Thymus (tissue), 11 donors: ENCODE data around the gene USP34. TPM values are rescaled to one million over a fixed set of nuclear protein-coding genes. Genes with fewer than 3 reads are reported as not detected.
A peak's percentile ranks its signal among the peaks of the same experiment; 100 is the strongest.
"Not testable (repeated sequence)": the region's sequence is repeated elsewhere in the genome, so short reads cannot be mapped to it uniquely, and the experiment has no call there.

Source experiments
- DNase-seq, 9 donors: peaks; one replicate each; pipeline ENCODE4 v3.0.0-alpha.2; 2013; ENCODE audit warnings: low spot score in 9 of 9, low read depth in 6 of 9, missing footprints in 1 of 9
- H3K27ac ChIP-seq, 2 donors: one replicate each; pipeline ENCODE4 v1.5.1; 2013; ENCODE audit warnings: control low read depth in 1 of 2, low read depth in 1 of 2, low read length in 1 of 2, mild to moderate bottlenecking in 1 of 2, moderate library complexity in 1 of 2
- H3K27me3 ChIP-seq, 2 donors: one replicate each; pipeline ENCODE4 v1.5.1; 2013; ENCODE audit warnings: low read length in 1 of 2; ENCODE audit not compliant: control insufficient read depth in 2 of 2, insufficient read depth in 1 of 2
- H3K36me3 ChIP-seq, 2 donors: one replicate each; pipeline ENCODE4 v1.5.1; 2013; ENCODE audit warnings: low read length in 1 of 2, mild to moderate bottlenecking in 1 of 2, moderate library complexity in 1 of 2; ENCODE audit not compliant: control insufficient read depth in 2 of 2, insufficient read depth in 2 of 2
- H3K4me1 ChIP-seq, 2 donors: one replicate each; pipeline ENCODE4 v1.5.1; 2013; ENCODE audit warnings: low read length in 2 of 2; ENCODE audit not compliant: control insufficient read depth in 2 of 2, insufficient read depth in 2 of 2
- H3K4me3 ChIP-seq, 2 donors: one replicate each; pipeline ENCODE4 v1.5.1; 2013; ENCODE audit warnings: low read length in 2 of 2, control low read depth in 1 of 2, mild to moderate bottlenecking in 1 of 2
- H3K9me3 ChIP-seq, 2 donors: one replicate each; pipeline ENCODE4 v1.5.1; 2013; ENCODE audit warnings: low read length in 1 of 2, mild to moderate bottlenecking in 1 of 2; ENCODE audit not compliant: control insufficient read depth in 2 of 2, insufficient read depth in 1 of 2
- WGBS: extraction: QIAGEN DNeasy Blood & Tissue Kit; methylation state at CpG from one replicate; pipeline ENCODE4 v1.1.7; 2013; 5-methylcytosine and 5-hydroxymethylcytosine counted together
- polyA plus RNA-seq: library from polyadenylated mRNA; stranded (reverse); fragments of 200-250 nt; gene quantifications from one replicate; pipeline ENCODE4 v1.2.3, GENCODE V29; 2013
- total RNA-seq: library from RNA; stranded (reverse); fragments of 120-200 nt; gene quantifications from one replicate; pipeline ENCODE4 v1.2.4, GENCODE V29; 2013
- donor health status: healthy.

Gene USP34
- total and polyA plus RNA-seq, 2 donors, result 54.5 to 102 TPM

DNA sequence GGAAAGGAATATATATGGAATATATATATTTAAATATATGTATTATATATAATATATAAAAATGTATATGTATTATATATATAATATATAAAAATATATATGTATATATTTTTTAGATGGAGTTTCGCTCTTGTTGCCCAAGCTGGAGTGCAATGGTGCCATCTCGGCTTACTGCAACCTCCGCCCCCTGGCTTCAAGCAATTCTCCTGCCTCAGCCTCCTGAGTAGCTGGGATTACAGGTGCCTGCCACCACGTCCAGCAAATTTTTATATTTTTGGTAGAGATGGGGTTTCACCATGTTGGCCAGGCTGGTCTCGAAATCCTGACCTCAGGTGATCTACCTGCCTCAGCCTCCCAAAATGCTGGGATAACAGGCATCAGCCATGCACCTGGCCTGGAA lies 322.8 kb downstream of the USP34 start:
- WGBS, result over 99% methylated on average over 5 of the region's 5 CpGs
- H3K27me3 ChIP-seq, DNase-seq, H3K4me1 ChIP-seq, H3K4me3 ChIP-seq, H3K27ac ChIP-seq, H3K9me3 ChIP-seq: not testable (repeated sequence)
- peaks cover 20% of the 10 kb centered on the region in 2 donors for H3K36me3 ChIP-seq

DNA sequence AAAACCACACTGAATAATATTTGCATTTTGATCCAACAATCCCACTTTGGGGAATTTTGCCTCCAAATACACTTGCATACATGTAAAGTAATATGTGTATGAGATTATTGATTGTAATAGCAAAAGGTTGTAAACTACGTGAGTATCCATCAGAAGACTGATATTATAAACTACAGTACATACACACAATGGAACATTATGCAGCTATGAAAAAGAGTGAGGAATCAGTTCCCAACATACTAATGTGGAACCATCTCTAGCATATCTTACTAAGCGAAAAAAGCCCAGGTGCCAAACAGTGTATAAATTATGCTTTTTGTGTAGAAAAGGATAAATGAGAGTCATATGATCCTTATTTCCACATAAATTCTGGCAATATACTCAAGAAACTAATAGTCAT lies 324.9 kb downstream of the USP34 start:
- no peak for DNase-seq
- H3K4me3 ChIP-seq, result no peak overlapping the region
- peaks cover 0 to 7% of the 10 kb centered on the region in 2 donors for H3K9me3 ChIP-seq
- no peak overlapping the region for H3K27ac ChIP-seq
- H3K36me3 ChIP-seq, result peaks cover 20% of the 10 kb centered on the region in 2 donors
- peaks cover 5 to 9% of the 10 kb centered on the region in 2 donors for H3K4me1 ChIP-seq
- 96% methylated on average over 2 of the region's 2 CpGs for WGBS
- no peaks in the 10 kb centered on the region for H3K27me3 ChIP-seq

DNA sequence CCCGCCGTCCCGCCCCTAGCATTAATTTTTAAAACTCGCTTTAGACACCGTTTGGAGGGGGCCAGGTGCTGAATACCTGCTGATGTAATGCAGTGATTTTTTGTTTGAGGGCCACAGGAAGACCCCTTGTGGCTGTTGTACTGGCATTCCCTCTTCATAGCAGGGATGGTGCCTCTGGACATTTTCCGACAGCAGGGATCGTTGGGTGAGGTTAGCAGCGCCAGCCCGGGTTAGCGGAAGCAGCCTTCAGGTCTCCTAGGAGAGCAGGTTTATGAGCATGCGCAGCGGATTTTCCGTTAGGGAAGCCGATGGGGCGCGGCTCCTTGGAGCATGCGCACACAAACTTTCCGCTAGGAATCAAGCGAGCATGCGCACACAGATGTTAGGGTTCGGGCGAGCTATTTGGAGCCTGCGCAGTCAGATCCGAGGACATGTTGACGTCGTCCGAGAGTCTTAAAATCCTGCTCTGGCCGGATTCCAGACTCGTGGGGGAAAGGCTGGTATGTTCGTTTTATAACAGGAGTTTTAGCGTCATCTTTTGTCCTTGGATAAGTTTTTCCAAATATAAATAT lies 326.1 kb downstream of the USP34 start:
- WGBS, result 3% methylated on average over 31 of the region's 31 CpGs
- DNase-seq, result peak; percentile 84 to 98 (median 95)
- Histone ChIP-seq H3K36me3 (peaks cover 10 to 16% of the 10 kb centered on the region in 2 donors), H3K27ac (peak overlapping the region; percentile 61 to 70), H3K9me3 (peaks cover 0 to 7% of the 10 kb centered on the region in 2 donors), H3K4me3 (peak overlapping the region; percentile 65 to 68), H3K4me1 (peaks cover 5 to 9% of the 10 kb centered on the region in 2 donors), H3K27me3 (no peaks in the 10 kb centered on the region)

DNA sequence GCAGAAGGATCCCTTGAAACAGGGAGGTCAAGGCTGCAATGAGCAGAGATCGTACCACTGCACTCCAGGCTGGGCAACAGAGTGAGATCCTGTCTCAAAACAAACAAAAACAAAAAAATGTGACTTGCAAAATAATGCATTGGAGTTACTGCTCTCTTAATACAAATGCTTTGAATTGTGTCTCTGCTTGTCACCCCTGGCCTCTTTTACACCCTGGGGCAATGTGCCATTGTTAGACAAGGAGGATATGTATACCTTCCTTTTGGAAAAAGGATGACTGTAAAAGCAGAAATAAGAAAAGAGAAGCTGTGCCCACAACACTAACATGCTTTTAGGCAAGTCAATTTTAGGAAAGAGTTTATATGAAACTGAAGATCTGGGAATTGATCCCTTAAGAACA lies 329.7 kb downstream of the USP34 start:
- Histone ChIP-seq H3K4me1 (peaks cover 5 to 9% of the 10 kb centered on the region in 2 donors), H3K36me3 (no peaks in the 10 kb centered on the region), H3K27me3 (no peaks in the 10 kb centered on the region), H3K9me3 (peaks cover 0 to 4% of the 10 kb centered on the region in 2 donors), H3K4me3 (no peak overlapping the region), H3K27ac (no peak overlapping the region)
- WGBS, result 98% methylated on average over 1 of the region's 1 CpG
- DNase-seq, result no peak

DNA sequence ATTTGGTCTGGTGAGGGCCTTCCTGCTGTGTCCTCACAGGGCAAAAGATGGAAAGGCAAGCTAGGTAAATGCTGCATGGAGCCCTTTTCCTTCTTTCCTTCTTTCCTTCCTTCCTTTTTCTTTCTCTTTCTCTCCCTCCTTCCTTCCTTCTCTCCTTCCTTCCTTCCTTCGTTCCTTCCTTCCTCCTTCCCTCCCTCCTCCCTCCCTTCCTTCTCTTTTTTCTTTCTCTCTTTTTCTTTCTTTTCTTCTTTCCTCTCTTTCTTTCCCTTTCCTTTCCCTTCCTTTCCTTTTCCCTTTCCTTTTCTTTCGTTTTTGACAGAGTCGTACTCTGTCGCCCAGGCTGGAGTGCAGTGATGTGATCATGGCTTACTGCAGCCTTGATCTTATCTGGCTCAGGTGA lies 332.0 kb downstream of the USP34 start:
- Histone ChIP-seq H3K36me3 (no peaks in the 10 kb centered on the region), H3K9me3 (no peaks in the 10 kb centered on the region), H3K27me3 (no peaks in the 10 kb centered on the region), H3K27ac (no peak overlapping the region), H3K4me1 (no peaks in the 10 kb centered on the region), H3K4me3 (no peak overlapping the region)
- 86% methylated on average over 4 of the region's 4 CpGs for WGBS
- DNase-seq, result no peak

Other genes with a start within 250 kb of the USP34 start
- 148 TPM for gene XPO1, start 67.3 kb upstream of the USP34 start, total RNA-seq
- 174 TPM for gene XPO1, start 67.3 kb upstream of the USP34 start, polyA plus RNA-seq